ENCODE data around the gene RUSC1.

DNA sequence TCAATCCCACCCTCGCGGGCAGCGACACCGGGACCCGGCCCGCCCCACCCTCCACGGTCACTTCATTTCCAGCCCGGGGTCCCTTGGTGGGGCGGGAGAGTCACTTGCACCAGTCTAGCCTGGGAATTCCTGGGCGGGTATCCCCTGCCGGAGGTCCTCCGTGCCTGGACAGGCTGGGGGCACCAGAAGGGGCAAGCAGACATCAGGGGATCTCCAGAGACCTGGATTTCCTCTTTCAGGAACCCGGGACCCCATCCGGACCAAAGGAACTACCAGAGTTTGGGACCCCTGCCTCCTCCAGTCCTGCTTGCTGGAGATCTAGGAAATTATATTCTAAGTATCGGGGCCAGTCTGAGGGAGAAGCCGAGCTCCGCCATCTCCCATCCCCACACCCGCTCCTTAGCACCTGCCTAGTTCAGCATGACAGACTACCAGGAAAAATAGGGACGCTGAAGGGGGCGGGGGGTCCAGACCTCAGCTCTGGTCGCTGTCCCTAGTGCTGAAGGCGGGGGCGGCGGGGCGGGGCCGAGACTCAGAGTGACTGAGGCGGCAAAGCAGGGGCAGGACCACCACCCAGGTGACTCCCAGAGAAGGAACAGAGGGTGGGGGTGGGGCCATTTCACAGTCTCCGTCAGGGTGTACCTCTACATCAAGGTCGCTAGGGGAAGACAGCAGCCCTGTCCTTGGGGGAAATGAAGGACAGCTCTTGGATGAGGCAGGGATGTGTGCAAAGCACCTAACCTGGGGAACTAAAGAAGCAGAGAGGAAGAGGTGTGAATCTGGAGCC lies 42.6 kb upstream of the RUSC1 start:
- TF ChIP-seq EZH2 (IDR thresholded peaks at IDR 0.05; ENCODE audit: borderline replicate concordance, low read depth, low read length, severe bottlenecking) (no peak), POLR2A (IDR thresholded peaks at IDR 0.05; ENCODE audit: low read depth, low read length) (no peak)
- TF ChIP-seq, protein P1, sequence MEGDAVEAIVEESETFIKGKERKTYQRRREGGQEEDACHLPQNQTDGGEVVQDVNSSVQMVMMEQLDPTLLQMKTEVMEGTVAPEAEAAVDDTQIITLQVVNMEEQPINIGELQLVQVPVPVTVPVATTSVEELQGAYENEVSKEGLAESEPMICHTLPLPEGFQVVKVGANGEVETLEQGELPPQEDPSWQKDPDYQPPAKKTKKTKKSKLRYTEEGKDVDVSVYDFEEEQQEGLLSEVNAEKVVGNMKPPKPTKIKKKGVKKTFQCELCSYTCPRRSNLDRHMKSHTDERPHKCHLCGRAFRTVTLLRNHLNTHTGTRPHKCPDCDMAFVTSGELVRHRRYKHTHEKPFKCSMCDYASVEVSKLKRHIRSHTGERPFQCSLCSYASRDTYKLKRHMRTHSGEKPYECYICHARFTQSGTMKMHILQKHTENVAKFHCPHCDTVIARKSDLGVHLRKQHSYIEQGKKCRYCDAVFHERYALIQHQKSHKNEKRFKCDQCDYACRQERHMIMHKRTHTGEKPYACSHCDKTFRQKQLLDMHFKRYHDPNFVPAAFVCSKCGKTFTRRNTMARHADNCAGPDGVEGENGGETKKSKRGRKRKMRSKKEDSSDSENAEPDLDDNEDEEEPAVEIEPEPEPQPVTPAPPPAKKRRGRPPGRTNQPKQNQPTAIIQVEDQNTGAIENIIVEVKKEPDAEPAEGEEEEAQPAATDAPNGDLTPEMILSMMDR (IDR thresholded peaks at IDR 0.05; ENCODE audit: extremely low read depth in 1 of 2, insufficient read depth in 1 of 2, low read depth in 1 of 2, low read length in 2 of 2): peak; percentile 4 to 16

Measured in endothelial cell of umbilical vein (primary cell).